ENCODE measurements around the gene BCAT1.

DNA sequence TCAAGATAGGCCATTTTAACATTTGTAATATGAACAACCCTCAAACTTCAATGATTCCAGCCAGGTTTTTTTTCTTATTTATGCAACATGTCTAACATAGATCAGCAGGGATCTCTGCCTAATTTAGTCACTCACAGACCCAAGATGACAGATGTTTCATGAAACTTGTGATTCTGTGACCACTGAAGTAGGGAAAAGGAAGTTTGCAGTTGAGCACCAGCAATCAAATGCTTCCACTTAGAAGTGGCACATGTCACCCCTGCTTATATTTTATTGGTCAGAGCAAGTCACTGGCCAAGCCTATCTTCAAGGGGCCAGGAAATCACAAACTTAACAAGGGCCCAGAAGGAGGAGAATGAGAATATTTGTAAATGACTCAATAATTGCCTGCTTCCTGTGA lies 150.6 kb downstream of the BCAT1 start:
- TF ChIP-seq EZH2 (IDR thresholded peaks at IDR 0.05; ENCODE audit: borderline replicate concordance, insufficient read depth, low read depth, low read length, poor library complexity, severe bottlenecking) = no peak
- TF ChIP-seq, protein P1, sequence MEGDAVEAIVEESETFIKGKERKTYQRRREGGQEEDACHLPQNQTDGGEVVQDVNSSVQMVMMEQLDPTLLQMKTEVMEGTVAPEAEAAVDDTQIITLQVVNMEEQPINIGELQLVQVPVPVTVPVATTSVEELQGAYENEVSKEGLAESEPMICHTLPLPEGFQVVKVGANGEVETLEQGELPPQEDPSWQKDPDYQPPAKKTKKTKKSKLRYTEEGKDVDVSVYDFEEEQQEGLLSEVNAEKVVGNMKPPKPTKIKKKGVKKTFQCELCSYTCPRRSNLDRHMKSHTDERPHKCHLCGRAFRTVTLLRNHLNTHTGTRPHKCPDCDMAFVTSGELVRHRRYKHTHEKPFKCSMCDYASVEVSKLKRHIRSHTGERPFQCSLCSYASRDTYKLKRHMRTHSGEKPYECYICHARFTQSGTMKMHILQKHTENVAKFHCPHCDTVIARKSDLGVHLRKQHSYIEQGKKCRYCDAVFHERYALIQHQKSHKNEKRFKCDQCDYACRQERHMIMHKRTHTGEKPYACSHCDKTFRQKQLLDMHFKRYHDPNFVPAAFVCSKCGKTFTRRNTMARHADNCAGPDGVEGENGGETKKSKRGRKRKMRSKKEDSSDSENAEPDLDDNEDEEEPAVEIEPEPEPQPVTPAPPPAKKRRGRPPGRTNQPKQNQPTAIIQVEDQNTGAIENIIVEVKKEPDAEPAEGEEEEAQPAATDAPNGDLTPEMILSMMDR (IDR thresholded peaks at IDR 0.05) = no peak

Data from B cell (primary cell).